Measurements from ENCODE around the gene ZMYND10. TPM values are rescaled to one million over a fixed set of nuclear protein-coding genes. Genes with fewer than 3 reads are reported as not detected.

ZMYND10 gene
- total and polyA plus RNA-seq, 9 of the 15 experiments (the other 6 are each of a cell fraction or from before 2014, with no cell fraction given), result 0.20 to 2.8 (median 0.70) TPM

DNA sequence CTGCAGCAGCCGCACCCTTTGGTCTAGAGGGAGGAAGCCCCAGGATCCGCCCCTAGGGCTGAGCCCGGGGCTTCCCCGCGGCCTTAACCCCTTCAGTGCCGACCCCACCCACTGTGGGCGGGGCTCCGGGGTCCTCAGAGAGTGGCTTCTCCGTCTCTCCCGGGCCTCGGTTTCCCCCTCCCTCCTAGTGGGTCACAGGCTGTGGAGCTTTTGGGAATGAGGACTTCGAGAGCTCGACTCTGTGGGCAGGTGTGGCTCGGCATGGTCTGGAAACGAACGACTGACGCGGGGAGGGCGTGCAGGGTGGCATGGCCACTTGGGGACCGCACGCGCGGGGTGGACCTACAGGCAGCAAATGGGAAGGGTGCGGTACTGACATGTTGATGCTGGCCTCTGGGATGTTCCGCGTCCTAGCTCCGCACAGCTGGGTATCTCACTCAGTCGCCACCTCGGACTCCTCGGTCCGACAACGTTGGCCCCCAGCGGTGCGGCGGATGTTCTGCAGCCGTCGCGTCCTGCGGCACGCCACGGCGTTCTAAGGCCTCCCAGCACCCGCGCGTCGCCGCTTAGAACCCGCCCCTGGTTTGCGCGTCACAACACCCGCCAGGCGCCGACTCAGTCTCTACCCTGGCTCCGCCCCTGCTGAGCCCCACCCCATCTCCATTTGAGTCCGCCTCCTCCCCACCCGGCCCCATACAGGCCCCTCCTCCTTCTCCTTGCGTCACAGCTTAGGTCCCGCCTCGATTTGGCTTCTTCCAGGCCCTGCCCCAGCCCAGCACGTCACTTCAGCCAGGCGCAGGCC lies 46.5 kb downstream of the ZMYND10 start, which contains the start of the genes HYAL3 and NAA80 (continued):
- TF ChIP-seq, protein P1, sequence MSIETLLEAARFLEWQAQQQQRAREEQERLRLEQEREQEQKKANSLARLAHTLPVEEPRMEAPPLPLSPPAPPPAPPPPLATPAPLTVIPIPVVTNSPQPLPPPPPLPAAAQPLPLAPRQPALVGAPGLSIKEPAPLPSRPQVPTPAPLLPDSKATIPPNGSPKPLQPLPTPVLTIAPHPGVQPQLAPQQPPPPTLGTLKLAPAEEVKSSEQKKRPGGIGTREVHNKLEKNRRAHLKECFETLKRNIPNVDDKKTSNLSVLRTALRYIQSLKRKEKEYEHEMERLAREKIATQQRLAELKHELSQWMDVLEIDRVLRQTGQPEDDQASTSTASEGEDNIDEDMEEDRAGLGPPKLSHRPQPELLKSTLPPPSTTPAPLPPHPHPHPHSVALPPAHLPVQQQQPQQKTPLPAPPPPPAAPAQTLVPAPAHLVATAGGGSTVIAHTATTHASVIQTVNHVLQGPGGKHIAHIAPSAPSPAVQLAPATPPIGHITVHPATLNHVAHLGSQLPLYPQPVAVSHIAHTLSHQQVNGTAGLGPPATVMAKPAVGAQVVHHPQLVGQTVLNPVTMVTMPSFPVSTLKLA (conservative IDR thresholded peaks at IDR 0.05), result peak; percentile 79 to 86
- TF ChIP-seq ZNF354B (CRISPR knock-in tag; IDR thresholded peaks at IDR 0.05) (no peak), ZNF830 (CRISPR knock-in tag; IDR thresholded peaks at IDR 0.05) (no peak), LARP7 (IDR thresholded peaks at IDR 0.05) (peak; percentile 24; the same call in 1 of the 2 replicates), ESRRA (IDR thresholded peaks at IDR 0.05; ENCODE audit: borderline replicate concordance, low read depth) (peak; percentile 36; the same call in 1 of the 2 replicates), SMARCB1 (IDR thresholded peaks at IDR 0.05; ENCODE audit: insufficient read length, low read depth) (no peak), CBFA2T3 (IDR thresholded peaks at IDR 0.05) (0 out of 2 replicates have a peak, but pooled peaks have one; percentile 3), PCBP1 (IDR thresholded peaks at IDR 0.05; ENCODE audit: low read depth, low read length, poor library complexity, severe bottlenecking) (peak; percentile 48), ZNF24 (IDR thresholded peaks at IDR 0.05) (peak; percentile 58; the same call in 1 of the 2 replicates), FOXP1 (CRISPR knock-in tag; IDR thresholded peaks at IDR 0.05) (0 out of 2 replicates have a peak, but pooled peaks have one; percentile 42), HMGN3 (IDR thresholded peaks at IDR 0.05; ENCODE audit: borderline replicate concordance, extremely low read depth, insufficient read length, low read depth, low read length) (peak; percentile 58), SAFB (IDR thresholded peaks at IDR 0.05; ENCODE audit: borderline replicate concordance, low read depth, low read length) (no peak), SMC3 (conservative IDR thresholded peaks at IDR 0.05; ENCODE audit: insufficient read depth, low read depth, low read length) (0 out of 2 replicates have a peak, but pooled peaks have one; percentile 6)
- TF ChIP-seq, protein P2, sequence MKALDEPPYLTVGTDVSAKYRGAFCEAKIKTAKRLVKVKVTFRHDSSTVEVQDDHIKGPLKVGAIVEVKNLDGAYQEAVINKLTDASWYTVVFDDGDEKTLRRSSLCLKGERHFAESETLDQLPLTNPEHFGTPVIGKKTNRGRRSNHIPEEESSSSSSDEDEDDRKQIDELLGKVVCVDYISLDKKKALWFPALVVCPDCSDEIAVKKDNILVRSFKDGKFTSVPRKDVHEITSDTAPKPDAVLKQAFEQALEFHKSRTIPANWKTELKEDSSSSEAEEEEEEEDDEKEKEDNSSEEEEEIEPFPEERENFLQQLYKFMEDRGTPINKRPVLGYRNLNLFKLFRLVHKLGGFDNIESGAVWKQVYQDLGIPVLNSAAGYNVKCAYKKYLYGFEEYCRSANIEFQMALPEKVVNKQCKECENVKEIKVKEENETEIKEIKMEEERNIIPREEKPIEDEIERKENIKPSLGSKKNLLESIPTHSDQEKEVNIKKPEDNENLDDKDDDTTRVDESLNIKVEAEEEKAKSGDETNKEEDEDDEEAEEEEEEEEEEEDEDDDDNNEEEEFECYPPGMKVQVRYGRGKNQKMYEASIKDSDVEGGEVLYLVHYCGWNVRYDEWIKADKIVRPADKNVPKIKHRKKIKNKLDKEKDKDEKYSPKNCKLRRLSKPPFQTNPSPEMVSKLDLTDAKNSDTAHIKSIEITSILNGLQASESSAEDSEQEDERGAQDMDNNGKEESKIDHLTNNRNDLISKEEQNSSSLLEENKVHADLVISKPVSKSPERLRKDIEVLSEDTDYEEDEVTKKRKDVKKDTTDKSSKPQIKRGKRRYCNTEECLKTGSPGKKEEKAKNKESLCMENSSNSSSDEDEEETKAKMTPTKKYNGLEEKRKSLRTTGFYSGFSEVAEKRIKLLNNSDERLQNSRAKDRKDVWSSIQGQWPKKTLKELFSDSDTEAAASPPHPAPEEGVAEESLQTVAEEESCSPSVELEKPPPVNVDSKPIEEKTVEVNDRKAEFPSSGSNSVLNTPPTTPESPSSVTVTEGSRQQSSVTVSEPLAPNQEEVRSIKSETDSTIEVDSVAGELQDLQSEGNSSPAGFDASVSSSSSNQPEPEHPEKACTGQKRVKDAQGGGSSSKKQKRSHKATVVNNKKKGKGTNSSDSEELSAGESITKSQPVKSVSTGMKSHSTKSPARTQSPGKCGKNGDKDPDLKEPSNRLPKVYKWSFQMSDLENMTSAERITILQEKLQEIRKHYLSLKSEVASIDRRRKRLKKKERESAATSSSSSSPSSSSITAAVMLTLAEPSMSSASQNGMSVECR (CRISPR knock-in tag; IDR thresholded peaks at IDR 0.05), result peak; percentile 93
- TF ChIP-seq, protein P3, sequence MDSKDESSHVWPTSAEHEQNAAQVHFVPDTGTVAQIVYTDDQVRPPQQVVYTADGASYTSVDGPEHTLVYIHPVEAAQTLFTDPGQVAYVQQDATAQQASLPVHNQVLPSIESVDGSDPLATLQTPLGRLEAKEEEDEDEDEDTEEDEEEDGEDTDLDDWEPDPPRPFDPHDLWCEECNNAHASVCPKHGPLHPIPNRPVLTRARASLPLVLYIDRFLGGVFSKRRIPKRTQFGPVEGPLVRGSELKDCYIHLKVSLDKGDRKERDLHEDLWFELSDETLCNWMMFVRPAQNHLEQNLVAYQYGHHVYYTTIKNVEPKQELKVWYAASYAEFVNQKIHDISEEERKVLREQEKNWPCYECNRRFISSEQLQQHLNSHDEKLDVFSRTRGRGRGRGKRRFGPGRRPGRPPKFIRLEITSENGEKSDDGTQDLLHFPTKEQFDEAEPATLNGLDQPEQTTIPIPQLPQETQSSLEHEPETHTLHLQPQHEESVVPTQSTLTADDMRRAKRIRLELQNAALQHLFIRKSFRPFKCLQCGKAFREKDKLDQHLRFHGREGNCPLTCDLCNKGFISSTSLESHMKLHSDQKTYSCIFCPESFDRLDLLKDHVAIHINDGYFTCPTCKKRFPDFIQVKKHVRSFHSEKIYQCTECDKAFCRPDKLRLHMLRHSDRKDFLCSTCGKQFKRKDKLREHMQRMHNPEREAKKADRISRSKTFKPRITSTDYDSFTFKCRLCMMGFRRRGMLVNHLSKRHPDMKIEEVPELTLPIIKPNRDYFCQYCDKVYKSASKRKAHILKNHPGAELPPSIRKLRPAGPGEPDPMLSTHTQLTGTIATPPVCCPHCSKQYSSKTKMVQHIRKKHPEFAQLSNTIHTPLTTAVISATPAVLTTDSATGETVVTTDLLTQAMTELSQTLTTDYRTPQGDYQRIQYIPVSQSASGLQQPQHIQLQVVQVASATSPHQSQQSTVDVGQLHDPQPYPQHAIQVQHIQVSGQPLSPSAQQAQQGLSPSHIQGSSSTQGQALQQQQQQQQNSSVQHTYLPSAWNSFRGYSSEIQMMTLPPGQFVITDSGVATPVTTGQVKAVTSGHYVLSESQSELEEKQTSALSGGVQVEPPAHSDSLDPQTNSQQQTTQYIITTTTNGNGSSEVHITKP (IDR thresholded peaks at IDR 0.05; ENCODE audit: partially characterized antibody), result peak; percentile 23
- TF ChIP-seq, protein P4, sequence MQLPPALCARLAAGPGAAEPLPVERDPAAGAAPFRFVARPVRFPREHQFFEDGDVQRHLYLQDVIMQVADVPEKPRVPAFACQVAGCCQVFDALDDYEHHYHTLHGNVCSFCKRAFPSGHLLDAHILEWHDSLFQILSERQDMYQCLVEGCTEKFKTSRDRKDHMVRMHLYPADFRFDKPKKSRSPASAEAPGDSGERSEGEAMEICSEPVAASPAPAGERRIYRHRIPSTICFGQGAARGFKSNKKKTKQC (CRISPR knock-in tag; IDR thresholded peaks at IDR 0.05), result peak; percentile 70; the same call in 1 of the 2 replicates

Data from K562 (cell line).